Spleen (tissue), 7 donors: ENCODE data around the gene RPL39.

Experiments
- CTCF ChIP-seq, 11 experiments: fragments of 200-600 bp in 7 of 11; fragments of 450-650 bp in 4 of 11; sonication (generic) in 4 of 11; IDR thresholded peaks in 8 of 11; conservative IDR thresholded peaks in 3 of 11; 1 replicate in 7 of 11; 2 replicates in 4 of 11; pipeline versions ENCODE4 v1.4.0 to v1.8.0; 2016 to 2021; ENCODE audit warnings: antibody characterized with exemption in 11 of 11, inconsistent platforms in 4 of 11, mild to moderate bottlenecking in 1 of 11
- POLR2A ChIP-seq, 3 donors: fragments of 450-650 bp; IDR thresholded peaks; one replicate each; pipeline ENCODE4 v1.5.1; 2017; ENCODE audit warnings: antibody characterized with exemption in 3 of 3, mild to moderate bottlenecking in 1 of 3
- donor health status: DM: no; HTN: no; CAD: no; lungs with moderate emphysema.
- donor health status: DM: no; HTN: no; CAD: no.
- donor health status: DM: no; HTN: no; CAD: no.

DNA sequence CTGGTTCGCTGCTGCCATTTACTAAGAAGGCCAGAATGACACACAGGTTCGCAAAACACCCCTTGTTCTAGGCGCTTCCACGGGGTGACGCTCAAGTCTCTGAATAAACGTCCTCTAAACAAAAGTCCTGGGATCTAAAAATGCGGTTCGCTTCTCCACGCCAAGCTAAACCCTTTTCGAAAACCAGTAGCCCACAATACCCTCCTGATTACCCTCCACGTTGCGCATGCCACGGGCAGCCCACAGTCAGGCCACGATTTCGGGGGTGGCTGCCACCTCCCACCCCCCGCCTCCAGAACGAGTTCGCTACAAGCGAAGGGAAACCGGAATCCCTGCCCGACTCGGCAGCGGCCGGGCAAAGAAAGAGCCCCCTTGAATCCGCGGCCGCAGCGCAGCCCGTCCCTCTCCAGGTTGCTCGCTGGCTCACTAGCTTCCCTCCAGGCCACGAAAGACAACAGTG, 423 bp downstream of the RPL39 start:
- TF ChIP-seq CTCF (IDR thresholded peaks at IDR 0.05 in 8 of 11, conservative IDR thresholded peaks at IDR 0.05 in 3 of 11) (no peak), POLR2A (IDR thresholded peaks at IDR 0.05) (no peak)
